Common myeloid progenitor, CD34-positive (primary cell): ENCODE measurements around the gene SEMA4B.
"Not testable (repeated sequence)": the region's sequence is repeated elsewhere in the genome, so short reads cannot be mapped to it uniquely, and the experiment has no call there.

Experiments used
- CTCF ChIA-PET: fragments of 350-600 bp; sonication (Branson Sonifier 250); formaldehyde crosslinking; loops from one replicate; lab custom pipeline; 2021; ENCODE audit warnings: antibody characterized with exemption; lab: Charles Lee
- POLR2A ChIA-PET: fragments of 350-600 bp; sonication (Branson Sonifier 250); formaldehyde crosslinking; loops from one replicate; lab custom pipeline; 2021; ENCODE audit warnings: antibody characterized with exemption; lab: Charles Lee
- DNase-seq, 3 donors: peaks; one replicate each; pipeline versions ENCODE4 v3.0.0 to v3.0.0-alpha.2; 2013
- H3K27ac ChIP-seq, 2 experiments: 1 replicate in 1 of 2; 2 replicates in 1 of 2; pipeline ENCODE4 v1.7.0; 2013; ENCODE audit warnings: inconsistent platforms in 2 of 2, low read length in 2 of 2, mild to moderate bottlenecking in 2 of 2, low read depth in 1 of 2, moderate library complexity in 1 of 2; ENCODE audit not compliant: severe bottlenecking in 2 of 2, insufficient read depth in 1 of 2, poor library complexity in 1 of 2
- H3K27me3 ChIP-seq, 5 experiments: replicated peaks in 2 of 5; 1 replicate in 3 of 5; 2 replicates in 2 of 5; pipeline versions ENCODE4 v1.6.1 to v1.7.0; 2013; ENCODE audit warnings: low read length in 4 of 5, mild to moderate bottlenecking in 2 of 5, moderate library complexity in 2 of 5, inconsistent platforms in 1 of 5; ENCODE audit not compliant: insufficient read depth in 5 of 5, control insufficient read depth in 4 of 5
- H3K36me3 ChIP-seq, 4 experiments: 1 replicate in 2 of 4; 2 replicates in 2 of 4; pipeline versions ENCODE4 v1.6.1 to v1.7.0; 2013; ENCODE audit warnings: low read length in 3 of 4, control low read depth in 1 of 4, mild to moderate bottlenecking in 1 of 4; ENCODE audit not compliant: control insufficient read depth in 4 of 4, insufficient read depth in 4 of 4
- H3K4me1 ChIP-seq, 4 experiments: 1 replicate in 3 of 4; 2 replicates in 1 of 4; pipeline versions ENCODE4 v1.6.1 to v1.7.1; 2013; ENCODE audit warnings: low read length in 3 of 4, mild to moderate bottlenecking in 3 of 4, control low read depth in 1 of 4, inconsistent platforms in 1 of 4, moderate library complexity in 1 of 4; ENCODE audit not compliant: control insufficient read depth in 4 of 4, insufficient read depth in 4 of 4; ENCODE audit errors: control extremely low read depth in 1 of 4
- H3K4me3 ChIP-seq, 7 experiments: 1 replicate in 4 of 7; 2 replicates in 3 of 7; pipeline versions ENCODE4 v1.5.1 to v1.7.0; 2013; ENCODE audit warnings: mild to moderate bottlenecking in 7 of 7, low read length in 6 of 7, moderate library complexity in 6 of 7, inconsistent platforms in 2 of 7, low read depth in 2 of 7, control low read depth in 1 of 7; ENCODE audit not compliant: insufficient read depth in 4 of 7, control insufficient read depth in 1 of 7; ENCODE audit errors: extremely low read depth in 1 of 7
- H3K9me3 ChIP-seq, 5 experiments: 1 replicate in 4 of 5; 2 replicates in 1 of 5; pipeline versions ENCODE4 v1.6.1 to v1.7.1; 2013; ENCODE audit warnings: low read length in 4 of 5, mild to moderate bottlenecking in 2 of 5, inconsistent platforms in 1 of 5, low read depth in 1 of 5, moderate library complexity in 1 of 5; ENCODE audit not compliant: control insufficient read depth in 4 of 5, insufficient read depth in 2 of 5; ENCODE audit errors: control extremely low read depth in 1 of 5
- WGBS: methylation state at CpG from one replicate; pipeline ENCODE4 v1.1.5; 2013; ENCODE audit not compliant: insufficient coverage; 5-methylcytosine and 5-hydroxymethylcytosine counted together

SEMA4B gene

GRCh38 chr15:90159213-90159612 is 41.9 kb upstream of the SEMA4B start:
- no peaks in the 10 kb centered on the region for H3K36me3 ChIP-seq
- no peaks in the 10 kb centered on the region for H3K27me3 ChIP-seq
- no peak overlapping the region for H3K27ac ChIP-seq
- ChIA-PET CTCF (interaction anchor here (1.2 to 1.6 kb wide), 4 partner anchors 8 to 48 kb away, joined by 3 to 6 read pairs (median 4); no protein-coding TSS in a partner anchor), POLR2A (no interaction called here)
- no peak overlapping the region for H3K4me3 ChIP-seq
- H3K4me1 ChIP-seq: peaks cover 0 to 11% (median 2%) of the 10 kb centered on the region in 4 experiments
- WGBS: 94% methylated on average over 2 of the region's 2 CpGs
- no peak for DNase-seq
- no peaks in the 10 kb centered on the region for H3K9me3 ChIP-seq

- Histone ChIP-seq H3K4me1 (peaks cover 0 to 4% (median 2%) of the 10 kb centered on the region in 4 experiments), H3K36me3 (no peaks in the 10 kb centered on the region), H3K9me3 (no peaks in the 10 kb centered on the region), H3K4me3 (no peak overlapping the region), H3K27ac (no peak overlapping the region), H3K27me3 (no peaks in the 10 kb centered on the region)
- no peak for DNase-seq
- WGBS: 99% methylated on average over 11 of the region's 14 CpGs
- POLR2A ChIA-PET: no interaction called here
- CTCF ChIA-PET: interaction anchor here (1.1 to 1.8 kb wide), 3 partner anchors 10 to 18 kb away, joined by 3 to 6 read pairs (median 4); no protein-coding TSS in a partner anchor
Measured at GRCh38 chr15:90160781-90161727, 40.1 kb upstream of the SEMA4B start.

DNA sequence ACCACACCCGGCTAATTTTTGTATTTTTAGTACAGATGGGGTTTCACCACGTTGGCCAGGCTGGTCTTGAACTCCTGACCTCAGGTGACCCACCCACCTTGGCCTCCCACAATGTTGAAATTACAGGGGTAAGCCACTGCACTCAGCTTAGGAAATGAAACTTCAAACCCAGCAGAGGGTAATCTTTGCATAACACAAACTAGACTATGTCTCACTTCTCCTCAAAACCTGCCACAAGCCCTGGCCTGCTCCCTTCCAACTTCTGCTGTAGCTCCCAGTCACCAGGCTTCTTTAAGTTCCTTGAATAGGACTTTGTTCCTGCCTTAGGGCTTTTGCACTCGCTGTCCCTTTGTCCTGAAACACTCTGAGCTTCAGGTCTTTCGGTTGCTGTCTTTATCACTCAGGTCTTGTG is 39.2 kb upstream of the SEMA4B start:
- no peak overlapping the region for H3K27ac ChIP-seq
- POLR2A ChIA-PET: no interaction called here
- CTCF ChIA-PET: interaction anchor here (0.6 to 1.8 kb wide), 4 partner anchors 11 to 70 kb away, joined by 3 to 4 read pairs (median 4); no protein-coding TSS in a partner anchor

GRCh38 chr15:90162956-90163355 is 38.2 kb upstream of the SEMA4B start:
- DNase-seq: no peak
- no peaks in the 10 kb centered on the region for H3K9me3 ChIP-seq
- WGBS: 100% methylated on average over 7 of the region's 9 CpGs
- no peaks in the 10 kb centered on the region for H3K27me3 ChIP-seq
- H3K4me1 ChIP-seq: peaks cover 0 to 3% (median 1%) of the 10 kb centered on the region in 4 experiments
- no peak overlapping the region for H3K4me3 ChIP-seq
- ChIA-PET POLR2A (interaction anchor here (0.6 kb wide), 1 partner anchor 45 kb away, joined by 3 read pairs; no protein-coding TSS in a partner anchor), CTCF (interaction anchor here (1.2 to 1.8 kb wide), 3 partner anchors 11 to 69 kb away, joined by 4 read pairs; no protein-coding TSS in a partner anchor)
- no peaks in the 10 kb centered on the region for H3K36me3 ChIP-seq
- H3K27ac ChIP-seq: no peak overlapping the region

More for the DNA sequence above, 39.2 kb upstream of the SEMA4B start:
- Histone ChIP-seq H3K9me3 (no peaks in the 10 kb centered on the region), H3K4me1 (peaks cover 0 to 4% (median 2%) of the 10 kb centered on the region in 4 experiments), H3K36me3 (no peaks in the 10 kb centered on the region), H3K27me3 (no peaks in the 10 kb centered on the region), H3K4me3 (no peak overlapping the region)
- DNase-seq: no peak
- 100% methylated on average over 2 of the region's 4 CpGs for WGBS

DNA sequence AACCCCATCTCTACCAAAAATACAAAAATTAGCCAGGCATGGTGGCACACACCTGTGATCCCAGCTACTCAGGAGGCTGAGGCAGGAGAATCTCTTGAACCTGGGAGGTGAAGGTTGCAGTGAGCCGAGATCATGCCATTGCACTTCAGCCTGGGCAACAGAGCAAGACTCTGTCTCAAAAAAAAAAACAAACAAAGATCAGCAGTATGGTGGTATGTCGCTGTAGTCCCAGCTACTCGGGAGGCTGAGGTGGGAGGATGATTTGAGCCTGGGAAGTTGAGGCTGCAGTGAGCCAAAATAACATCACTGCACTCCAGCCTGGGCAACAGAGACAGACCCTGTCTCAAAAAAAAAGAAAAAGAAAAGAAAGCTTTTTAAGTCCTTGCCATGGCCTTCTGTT is 36.9 kb upstream of the SEMA4B start:
- H3K27me3 ChIP-seq, H3K36me3 ChIP-seq, H3K4me1 ChIP-seq, POLR2A ChIA-PET, H3K4me3 ChIP-seq, H3K9me3 ChIP-seq, DNase-seq, H3K27ac ChIP-seq: not testable (repeated sequence)
- 100% methylated on average over 2 of the region's 3 CpGs for WGBS
- CTCF ChIA-PET: interaction anchor here (0.7 to 1.3 kb wide), 5 partner anchors 11 to 118 kb away, joined by 3 to 4 read pairs (median 3); no protein-coding TSS in a partner anchor

DNA sequence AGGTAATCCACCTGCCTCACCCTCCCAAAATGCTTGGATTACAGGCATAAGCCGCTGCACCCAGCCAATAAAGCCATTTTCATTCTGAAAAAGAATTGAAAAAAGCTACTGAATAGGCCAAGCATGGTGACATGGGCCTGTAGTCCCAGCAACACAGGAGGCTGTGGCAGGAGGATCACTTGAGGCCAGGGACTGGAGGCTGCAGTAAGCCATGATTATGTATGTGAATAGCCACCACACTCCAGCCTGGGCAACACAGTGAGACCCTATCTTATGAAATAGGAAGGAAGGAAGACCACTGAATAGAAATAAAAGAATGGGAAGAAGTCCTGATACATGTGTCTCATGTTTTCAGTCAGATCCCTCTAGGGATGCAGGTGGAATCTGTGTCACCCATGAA is 36.0 kb upstream of the SEMA4B start:
- Histone ChIP-seq H3K9me3 (no peaks in the 10 kb centered on the region), H3K27ac (peak overlapping the region in 1 of 2 experiments; percentile 57)
- POLR2A ChIA-PET: no interaction called here

More for the DNA sequence above, 36.0 kb upstream of the SEMA4B start:
- Histone ChIP-seq H3K36me3 (no peaks in the 10 kb centered on the region), H3K4me3 (no peak overlapping the region), H3K4me1 (no peaks in the 10 kb centered on the region), H3K27me3 (no peaks in the 10 kb centered on the region)
- WGBS: 100% methylated on average over 1 of the region's 1 CpG
- DNase-seq: no peak
- CTCF ChIA-PET: interaction anchor here (1.1 to 1.4 kb wide), 4 partner anchors 10 to 30 kb away, joined by 3 to 4 read pairs (median 3); no protein-coding TSS in a partner anchor
